HK-2 (cell line): Measurements from ENCODE around the gene PRR11.
"Not testable (repeated sequence)": the region's sequence is repeated elsewhere in the genome, so short reads cannot be mapped to it uniquely, and the experiment has no call there.

Experiments used
- DNase-seq: peaks from one replicate; pipeline ENCODE4 v3.0.0-alpha.2; 2018; ENCODE audit not compliant: unreplicated experiment

Gene PRR11

GRCh38 chr17:59151591-59151990, 4.0 kb upstream of the PRR11 start:
- no peak for DNase-seq

DNA sequence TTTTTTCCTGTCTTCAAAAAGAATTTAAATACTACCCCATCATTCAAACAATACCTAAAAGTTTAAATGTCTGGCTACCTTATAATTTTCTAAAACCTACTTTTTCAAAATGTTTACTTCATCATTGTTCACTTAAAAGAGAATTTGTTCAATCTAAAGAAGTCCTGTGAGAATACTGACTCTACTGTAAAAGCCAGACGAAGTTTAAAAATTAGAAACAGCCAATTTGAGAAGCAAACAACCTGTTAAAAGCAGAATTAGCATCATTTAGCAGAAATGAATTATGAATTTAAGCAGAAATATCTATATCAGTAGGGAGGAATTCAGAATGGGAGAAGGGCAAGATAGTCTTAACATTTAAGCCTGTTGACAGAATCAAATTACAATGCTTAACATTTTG, 2.6 kb upstream of the PRR11 start:
- no peak for DNase-seq

- peak; percentile 72 for DNase-seq
These were observed 1.2 kb upstream of the PRR11 start for GRCh38 chr17:59154292-59154720.

GRCh38 chr17:59154721-59155438, 666 bp upstream of the PRR11 start, which contains the start of gene SKA2:
TSS of gene SKA2 (minus strand) at chr17:59155186. CDS start at chr17:59155163, 23 bp downstream.
- DNase-seq = peak; percentile 99

GRCh38 chr17:59160157-59161025, 4.8 kb downstream of the PRR11 start:
- no peak for DNase-seq

DNA sequence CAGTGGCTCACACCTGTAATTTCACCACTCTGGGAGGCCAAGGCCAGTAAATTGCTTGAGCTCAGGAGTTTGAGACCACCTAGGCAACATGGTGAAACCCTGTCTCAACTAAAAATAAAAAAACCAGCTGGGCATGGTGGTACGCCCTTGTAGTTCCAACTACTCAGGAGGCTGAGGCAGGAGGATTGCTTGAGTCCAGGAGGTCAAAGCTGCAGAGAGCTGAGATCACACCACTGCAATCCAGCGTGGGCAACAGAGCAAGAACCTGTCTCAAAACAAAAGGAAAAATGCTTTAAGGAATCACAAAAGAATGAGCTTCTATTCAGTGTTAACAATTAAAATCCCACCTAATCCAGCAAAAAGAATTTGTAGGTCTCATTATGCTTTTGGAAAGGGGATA, 5.9 kb downstream of the PRR11 start:
- no peak for DNase-seq

DNA sequence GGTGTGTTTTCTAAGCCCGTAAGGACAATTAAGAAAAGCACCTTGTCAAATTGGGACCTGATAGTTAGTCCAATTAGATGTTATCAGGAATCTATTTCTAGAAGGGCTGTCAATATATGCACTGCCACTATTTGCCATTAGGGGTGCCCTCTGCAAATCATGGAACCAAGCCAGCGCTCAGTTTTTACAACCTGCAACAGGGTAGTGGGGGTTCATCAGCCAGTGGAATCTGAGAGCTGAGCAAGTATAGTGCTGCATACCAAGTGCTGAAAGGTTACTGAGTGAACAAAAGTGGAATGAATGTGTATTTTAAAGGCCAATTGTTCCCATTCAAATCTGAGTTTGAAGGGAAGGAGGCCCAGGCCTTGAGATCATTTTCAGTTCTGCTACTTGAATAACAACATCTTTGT, 10.4 kb downstream of the PRR11 start:
- DNase-seq = peak; percentile 23

- no peak for DNase-seq
These were observed 12.0 kb downstream of the PRR11 start for GRCh38 chr17:59167571-59168001.

GRCh38 chr17:59172436-59173004, 17.0 kb downstream of the PRR11 start:
- DNase-seq = no peak

DNA sequence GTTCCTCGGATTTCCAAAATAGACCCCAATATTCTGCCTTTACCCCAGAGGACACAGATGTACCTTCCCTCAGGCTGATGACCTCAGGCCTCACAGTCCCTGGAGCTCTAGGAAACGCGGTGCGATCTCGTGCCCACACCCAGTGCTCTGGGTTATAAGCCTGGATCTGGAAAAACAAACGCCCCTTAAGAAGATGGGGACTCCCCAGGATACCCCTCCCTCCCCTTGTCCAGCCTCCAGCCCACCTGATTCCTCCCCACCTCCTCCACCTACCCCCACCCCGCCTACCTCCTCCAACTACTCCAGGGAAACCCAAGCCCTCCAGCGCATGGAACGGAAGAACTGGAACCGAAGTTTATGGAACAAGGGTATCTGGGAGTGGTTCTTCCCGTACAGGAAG, 19.1 kb downstream of the PRR11 start:
- no peak for DNase-seq

DNA sequence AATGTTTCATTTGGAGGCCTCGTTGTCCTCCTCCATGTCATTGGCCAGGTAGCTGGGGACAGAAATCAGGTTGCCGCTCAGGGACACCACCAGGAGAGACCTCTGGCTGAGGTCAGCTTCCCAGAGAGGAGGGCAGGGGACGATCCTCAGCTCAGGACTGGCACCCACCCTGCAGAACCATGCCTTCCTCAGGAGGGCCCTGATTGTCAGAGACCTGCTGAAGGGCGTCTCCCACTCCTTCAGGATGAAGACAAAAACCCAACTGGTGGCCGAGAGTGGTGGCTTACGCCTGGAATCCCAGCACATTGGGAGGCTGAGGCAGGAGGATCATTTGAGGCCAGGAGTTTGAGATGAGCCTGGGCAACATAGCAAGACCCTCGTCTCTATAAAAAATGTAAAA, 19.5 kb downstream of the PRR11 start:
- no peak for DNase-seq

- DNase-seq = no peak
These were observed 22.9 kb downstream of the PRR11 start for GRCh38 chr17:59178266-59178985.

DNA sequence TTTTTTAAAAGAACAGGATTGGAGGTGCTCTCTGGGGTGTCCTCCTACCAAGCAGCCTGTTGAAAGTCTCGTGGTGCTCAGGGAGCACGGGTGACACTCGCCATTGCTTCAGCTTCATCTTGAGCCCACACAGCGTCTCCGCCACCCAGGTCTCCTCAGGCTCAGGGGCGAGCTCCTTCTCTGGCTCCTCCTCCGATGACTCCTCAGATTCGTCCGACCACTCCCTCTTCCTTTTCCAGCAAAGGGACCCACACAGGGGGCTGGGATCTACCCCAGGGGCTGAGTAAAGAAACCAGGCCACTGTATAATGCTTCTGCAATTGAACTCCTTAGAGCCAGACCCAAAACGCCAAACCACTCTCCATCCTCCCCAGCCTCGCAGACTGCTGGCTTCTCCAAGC, 24.1 kb downstream of the PRR11 start:
- not testable (repeated sequence) for DNase-seq

DNA sequence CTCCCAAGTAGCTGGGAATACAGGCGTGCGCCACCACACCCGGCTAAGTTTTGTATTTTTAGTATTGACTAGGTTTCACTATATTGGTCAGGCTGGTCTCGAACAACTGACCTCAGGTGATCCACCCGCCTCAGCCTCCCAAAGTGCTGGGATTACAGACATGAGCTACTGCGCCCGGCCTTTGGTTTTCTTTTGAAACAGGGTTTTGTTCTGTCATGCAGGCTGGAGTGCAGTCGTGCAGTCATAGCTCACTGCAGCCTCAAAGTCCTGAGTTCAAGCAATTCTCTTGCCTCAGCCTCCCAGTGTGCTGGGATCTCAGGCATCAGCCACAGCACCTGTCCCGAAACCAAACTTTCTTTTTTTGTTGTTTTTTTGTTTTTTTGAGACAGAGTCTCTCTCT, 25.1 kb downstream of the PRR11 start:
- no peak for DNase-seq

GRCh38 chr17:59181481-59181880, 25.9 kb downstream of the PRR11 start:
- no peak for DNase-seq

DNA sequence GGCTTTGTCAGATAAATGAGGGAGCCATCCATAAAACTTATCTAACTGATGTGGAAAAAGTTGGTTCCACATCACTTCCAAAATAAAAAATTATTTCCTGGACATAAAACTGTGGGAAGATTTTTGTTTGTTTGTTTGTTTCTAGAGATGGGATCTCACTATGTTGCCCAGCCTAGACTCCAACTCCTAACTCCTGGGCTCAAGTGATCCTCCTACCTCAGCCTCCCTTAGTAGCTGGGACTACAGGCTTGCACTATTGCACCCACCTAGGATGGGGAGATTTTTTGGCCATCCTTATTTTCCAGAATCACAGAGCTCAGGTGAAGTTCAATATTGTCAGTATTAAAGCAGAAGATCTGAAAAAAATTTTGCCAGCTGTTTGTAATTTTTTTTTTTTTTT, 30.5 kb downstream of the PRR11 start:
- no peak for DNase-seq

DNA sequence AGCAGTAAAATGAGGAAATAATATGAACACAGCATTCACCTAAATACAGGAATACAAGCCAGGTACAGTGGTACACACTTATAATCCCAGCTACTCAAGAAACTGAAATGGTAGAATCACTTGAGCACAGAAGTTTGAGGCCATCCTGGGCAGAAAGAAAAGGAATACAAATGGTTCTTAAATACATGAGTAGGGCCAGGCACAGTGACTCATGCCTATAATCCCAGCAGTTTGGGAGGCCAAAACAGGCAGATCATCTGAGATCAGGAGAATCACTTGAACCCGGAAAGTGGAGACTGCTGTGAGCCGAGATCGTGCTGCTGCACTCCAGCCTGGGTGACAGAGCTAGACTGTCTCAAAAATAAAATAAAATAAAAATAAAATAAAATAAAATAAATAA, 31.3 kb downstream of the PRR11 start:
- DNase-seq = no peak

GRCh38 chr17:59190806-59191205, 35.3 kb downstream of the PRR11 start:
- no peak for DNase-seq

DNA sequence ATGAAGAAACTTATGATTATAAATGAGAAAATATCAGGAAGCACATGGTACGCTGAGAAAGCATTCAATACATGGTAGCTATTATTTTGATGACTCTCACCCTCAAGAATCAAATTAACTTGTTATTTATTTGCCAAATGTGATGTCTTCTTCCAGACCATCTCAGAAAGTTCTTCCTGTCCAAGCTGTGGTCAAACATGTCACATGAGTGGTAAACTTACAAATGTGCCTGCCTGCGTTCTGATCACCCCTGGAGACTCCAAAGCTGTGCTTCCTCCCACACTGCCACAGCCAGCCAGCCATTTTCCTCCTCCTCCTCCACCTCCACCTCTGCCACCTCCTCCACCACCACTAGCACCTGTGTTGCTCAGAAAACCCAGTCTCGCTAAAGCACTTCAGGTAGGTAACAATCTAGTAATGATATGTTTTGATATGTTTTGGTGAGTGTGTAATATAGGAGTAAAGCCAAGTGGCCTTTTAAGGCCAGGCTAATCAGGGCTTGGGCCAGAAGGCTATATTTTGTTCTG, 37.9 kb downstream of the PRR11 start:
- no peak for DNase-seq

- DNase-seq = no peak
These were observed 43.9 kb downstream of the PRR11 start for GRCh38 chr17:59199398-59199797.

GRCh38 chr17:59202320-59202719, 46.8 kb downstream of the PRR11 start:
- DNase-seq = no peak

DNA sequence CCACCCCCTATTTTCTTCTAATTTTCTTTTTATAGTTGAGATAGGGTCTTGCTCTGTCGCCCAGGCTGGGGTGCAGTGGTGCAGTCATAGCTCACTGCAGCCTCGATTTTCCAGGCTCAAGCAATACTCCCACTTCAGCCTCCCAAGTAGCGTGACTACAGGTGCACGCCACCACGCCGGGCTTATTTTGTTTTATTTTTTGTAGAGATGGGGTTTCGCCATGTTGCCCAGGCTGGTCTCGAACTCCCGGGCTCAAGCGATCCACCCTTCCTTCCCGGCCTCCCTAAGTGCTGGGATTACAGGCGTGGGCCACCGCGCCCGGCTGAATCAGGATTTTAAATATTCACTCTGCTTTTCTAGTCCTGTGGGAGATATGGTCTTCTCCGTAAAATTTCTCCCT, 63.8 kb downstream of the PRR11 start:
- no peak for DNase-seq
